Hepatocyte (in vitro differentiated cells): ENCODE results near the gene TBCEL. TPM values are rescaled to one million over a fixed set of nuclear protein-coding genes. Genes with fewer than 3 reads are reported as not detected.

Experiments
- DNase-seq: peaks from one replicate; pipeline ENCODE4 v3.0.0-alpha.2; 2016; ENCODE audit warnings: low spot score
- H2AFZ ChIP-seq: fragments of 200-600 bp; sonication (generic); 2 replicates; pipeline ENCODE4 v1.6.0; 2016; ENCODE audit warnings: antibody characterized with exemption, mild to moderate bottlenecking
- H3K27ac ChIP-seq: fragments of 200-600 bp; sonication (generic); 2 replicates; pipeline ENCODE4 v1.5.1; 2016; ENCODE audit warnings: mild to moderate bottlenecking
- H3K27me3 ChIP-seq: fragments of 200-600 bp; sonication (generic); 2 replicates; pipeline ENCODE4 v1.6.1; 2016
- H3K36me3 ChIP-seq: fragments of 200-600 bp; sonication (generic); replicated peaks from 2 replicates; pipeline ENCODE4 v1.5.1; 2016; ENCODE audit warnings: low read depth; ENCODE audit not compliant: insufficient read depth
- H3K4me1 ChIP-seq: fragments of 200-600 bp; sonication (generic); 2 replicates; pipeline ENCODE4 v1.5.1; 2016; ENCODE audit warnings: mild to moderate bottlenecking, moderate library complexity; ENCODE audit not compliant: insufficient read depth
- H3K4me2 ChIP-seq: fragments of 200-600 bp; sonication (generic); 2 replicates; pipeline ENCODE4 v1.6.0; 2016
- H3K4me3 ChIP-seq: fragments of 200-600 bp; sonication (generic); 2 replicates; pipeline ENCODE4 v1.5.1; 2016; ENCODE audit warnings: mild to moderate bottlenecking
- H3K79me2 ChIP-seq: fragments of 200-600 bp; sonication (generic); 2 replicates; pipeline ENCODE4 v1.6.0; 2017; ENCODE audit warnings: mild to moderate bottlenecking
- H3K9me2 ChIP-seq: fragments of 200-600 bp; sonication (generic); replicated peaks from 2 replicates; pipeline ENCODE4 v1.6.0; 2017; ENCODE audit warnings: mild to moderate bottlenecking; ENCODE audit not compliant: insufficient read depth
- H3K9me3 ChIP-seq: fragments of 200-600 bp; sonication (generic); 2 replicates; pipeline ENCODE4 v1.5.1; 2016; ENCODE audit warnings: low read depth, mild to moderate bottlenecking
- H4K20me1 ChIP-seq: fragments of 200-600 bp; sonication (generic); 2 replicates; pipeline ENCODE4 v1.6.0; 2016; ENCODE audit warnings: mild to moderate bottlenecking; ENCODE audit not compliant: insufficient read depth, poor library complexity, severe bottlenecking
- CTCF ChIP-seq: fragments of 200-600 bp; sonication (generic); IDR thresholded peaks from 2 replicates; pipeline ENCODE4 v1.5.1; 2016; ENCODE audit warnings: antibody characterized with exemption, mild to moderate bottlenecking; ENCODE audit not compliant: poor library complexity
- EZH2 ChIP-seq: fragments of 200-600 bp; sonication (generic); IDR thresholded peaks from 2 replicates; pipeline ENCODE4 v1.6.1; 2016; ENCODE audit warnings: antibody characterized with exemption, mild to moderate bottlenecking, borderline replicate concordance
- EZH2phosphoT487 ChIP-seq: fragments of 200-600 bp; sonication (generic); IDR thresholded peaks from one replicate; pipeline ENCODE4 v1.6.1; 2018; ENCODE audit warnings: antibody characterized with exemption, mild to moderate bottlenecking, low read depth, moderate library complexity; ENCODE audit not compliant: unreplicated experiment, severe bottlenecking
- WGBS: methylation state at CpG from one replicate; pipeline ENCODE4 v1.1.6; 2016; ENCODE audit warnings: low lambda C conversion rate; ENCODE audit errors: missing lambda C conversion rate; 5-methylcytosine and 5-hydroxymethylcytosine counted together
- polyA plus RNA-seq: library from polyadenylated mRNA; unstranded; fragments of >200 nt; fragmentation: Nextera tagmentation; extraction: Ambion mirVana; gene quantifications from 2 replicates; pipeline ENCODE4 v1.2.1, GENCODE V29; 2016
- total RNA-seq: library from RNA; depleted of rRNA; stranded (reverse); fragments of >200 nt; gene quantifications from 2 replicates; pipeline ENCODE4 v1.2.3, GENCODE V29; 2014

Gene TBCEL
- total and polyA plus RNA-seq, 2 experiments from 2014 or later = 7.2 to 19.3 TPM

- no peaks in the 10 kb centered on the region for H3K4me1 ChIP-seq
- H4K20me1 ChIP-seq = no peaks in the 10 kb centered on the region
- DNase-seq = no peak
- 92% methylated on average over 1 of the region's 1 CpG for WGBS
- H3K36me3 ChIP-seq = no peaks in the 10 kb centered on the region
- peak overlapping the region; percentile 21 for H3K27ac ChIP-seq
- H2AFZ ChIP-seq = no peak overlapping the region
- TF ChIP-seq CTCF = no peak
- no peak for TF ChIP-seq EZH2phosphoT487
- TF ChIP-seq EZH2 = no peak
- H3K27me3 ChIP-seq = no peaks in the 10 kb centered on the region
- no peak overlapping the region for H3K4me3 ChIP-seq
- H3K4me2 ChIP-seq = no peak overlapping the region
- H3K79me2 ChIP-seq = no peaks in the 10 kb centered on the region
- no peaks in the 10 kb centered on the region for H3K9me3 ChIP-seq
- no peaks in the 10 kb centered on the region for H3K9me2 ChIP-seq
These were observed 65.7 kb downstream of the TBCEL start for GRCh38 chr11:121089566-121089965.

GRCh38 chr11:121090145-121090721, 66.3 kb downstream of the TBCEL start:
- H4K20me1 ChIP-seq = no peaks in the 10 kb centered on the region
- WGBS = 96% methylated on average over 5 of the region's 5 CpGs
- TF ChIP-seq EZH2 (no peak), EZH2phosphoT487 (no peak), CTCF (no peak)

GRCh38 chr11:121091492-121092152, 67.7 kb downstream of the TBCEL start:
- no peaks in the 10 kb centered on the region for H3K9me3 ChIP-seq
- peak; percentile 22 for DNase-seq
- no peaks in the 10 kb centered on the region for H3K4me1 ChIP-seq
- no peaks in the 10 kb centered on the region for H3K27me3 ChIP-seq
- H3K36me3 ChIP-seq = no peaks in the 10 kb centered on the region
- H3K9me2 ChIP-seq = no peaks in the 10 kb centered on the region
- TF ChIP-seq EZH2phosphoT487 = no peak
- no peak overlapping the region for H3K4me3 ChIP-seq
- no peak overlapping the region for H3K4me2 ChIP-seq
- 74% methylated on average over 3 of the region's 3 CpGs for WGBS
- H2AFZ ChIP-seq = no peak overlapping the region
- H3K79me2 ChIP-seq = no peaks in the 10 kb centered on the region
- H3K27ac ChIP-seq = peak overlapping the region; percentile 18
- H4K20me1 ChIP-seq = no peaks in the 10 kb centered on the region

More at GRCh38 chr11:121090145-121090721, 66.3 kb downstream of the TBCEL start:
- Histone ChIP-seq H3K27ac (peak overlapping the region; percentile 21), H2AFZ (no peak overlapping the region), H3K9me2 (no peaks in the 10 kb centered on the region), H3K79me2 (no peaks in the 10 kb centered on the region), H3K27me3 (no peaks in the 10 kb centered on the region), H3K4me2 (no peak overlapping the region), H3K4me1 (no peaks in the 10 kb centered on the region), H3K4me3 (no peak overlapping the region), H3K9me3 (no peaks in the 10 kb centered on the region), H3K36me3 (no peaks in the 10 kb centered on the region)
- DNase-seq = no peak

- no peaks in the 10 kb centered on the region for H3K27me3 ChIP-seq
- H3K9me2 ChIP-seq = no peaks in the 10 kb centered on the region
- H2AFZ ChIP-seq = no peak overlapping the region
- H3K4me2 ChIP-seq = no peak overlapping the region
- H3K27ac ChIP-seq = no peak overlapping the region
- TF ChIP-seq EZH2phosphoT487 (no peak), EZH2 (no peak), CTCF (no peak)
- DNase-seq = no peak
- H3K4me3 ChIP-seq = no peak overlapping the region
- H3K79me2 ChIP-seq = no peaks in the 10 kb centered on the region
- H3K36me3 ChIP-seq = no peaks in the 10 kb centered on the region
- no peaks in the 10 kb centered on the region for H4K20me1 ChIP-seq
- H3K9me3 ChIP-seq = no peaks in the 10 kb centered on the region
- 81% methylated on average over 1 of the region's 1 CpG for WGBS
- H3K4me1 ChIP-seq = peaks cover 5% of the 10 kb centered on the region
These were observed 71.7 kb downstream of the TBCEL start for GRCh38 chr11:121095561-121095960.
